Effector memory CD4-positive, alpha-beta T cell (primary cell): Measurements from ENCODE around the gene ID1.

ENCODE experiments used
- DNase-seq, 3 donors: peaks; one replicate each; pipeline ENCODE4 v3.0.0-alpha.2; 2020
- H3K27ac ChIP-seq: 2 replicates; pipeline ENCODE4 v1.7.0; 2013; ENCODE audit warnings: mild to moderate bottlenecking, low read length, moderate library complexity; ENCODE audit not compliant: insufficient read depth, poor library complexity, severe bottlenecking
- H3K27me3 ChIP-seq: replicated peaks from 2 replicates; pipeline ENCODE4 v1.7.0; 2013; ENCODE audit warnings: mild to moderate bottlenecking, low read length; ENCODE audit not compliant: insufficient read depth, control insufficient read depth, poor library complexity, severe bottlenecking
- H3K36me3 ChIP-seq: 2 replicates; pipeline ENCODE4 v1.7.0; 2013; ENCODE audit warnings: mild to moderate bottlenecking, low read length, moderate library complexity; ENCODE audit not compliant: control insufficient read depth, insufficient read depth
- H3K4me1 ChIP-seq: 2 replicates; pipeline ENCODE4 v1.7.0; 2013; ENCODE audit warnings: low read length, mild to moderate bottlenecking; ENCODE audit not compliant: control insufficient read depth, insufficient read depth, poor library complexity, severe bottlenecking
- H3K4me3 ChIP-seq: 2 replicates; pipeline ENCODE4 v1.7.0; 2013; ENCODE audit warnings: low read length, low read depth, mild to moderate bottlenecking; ENCODE audit not compliant: insufficient read depth, poor library complexity, severe bottlenecking
- H3K9me3 ChIP-seq: 2 replicates; pipeline ENCODE4 v1.7.0; 2013; ENCODE audit warnings: mild to moderate bottlenecking, low read length, moderate library complexity; ENCODE audit not compliant: control insufficient read depth
- total RNA-seq, 3 donors: gene quantifications; one replicate each; lab custom pipeline; 2026; lab: John Stamatoyannopoulos, UW

Gene ID1, protein sequence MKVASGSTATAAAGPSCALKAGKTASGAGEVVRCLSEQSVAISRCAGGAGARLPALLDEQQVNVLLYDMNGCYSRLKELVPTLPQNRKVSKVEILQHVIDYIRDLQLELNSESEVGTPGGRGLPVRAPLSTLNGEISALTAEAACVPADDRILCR
- total RNA-seq = 21.5 to 65.2 (median 28.4) reads per million in 3 donors

DNA sequence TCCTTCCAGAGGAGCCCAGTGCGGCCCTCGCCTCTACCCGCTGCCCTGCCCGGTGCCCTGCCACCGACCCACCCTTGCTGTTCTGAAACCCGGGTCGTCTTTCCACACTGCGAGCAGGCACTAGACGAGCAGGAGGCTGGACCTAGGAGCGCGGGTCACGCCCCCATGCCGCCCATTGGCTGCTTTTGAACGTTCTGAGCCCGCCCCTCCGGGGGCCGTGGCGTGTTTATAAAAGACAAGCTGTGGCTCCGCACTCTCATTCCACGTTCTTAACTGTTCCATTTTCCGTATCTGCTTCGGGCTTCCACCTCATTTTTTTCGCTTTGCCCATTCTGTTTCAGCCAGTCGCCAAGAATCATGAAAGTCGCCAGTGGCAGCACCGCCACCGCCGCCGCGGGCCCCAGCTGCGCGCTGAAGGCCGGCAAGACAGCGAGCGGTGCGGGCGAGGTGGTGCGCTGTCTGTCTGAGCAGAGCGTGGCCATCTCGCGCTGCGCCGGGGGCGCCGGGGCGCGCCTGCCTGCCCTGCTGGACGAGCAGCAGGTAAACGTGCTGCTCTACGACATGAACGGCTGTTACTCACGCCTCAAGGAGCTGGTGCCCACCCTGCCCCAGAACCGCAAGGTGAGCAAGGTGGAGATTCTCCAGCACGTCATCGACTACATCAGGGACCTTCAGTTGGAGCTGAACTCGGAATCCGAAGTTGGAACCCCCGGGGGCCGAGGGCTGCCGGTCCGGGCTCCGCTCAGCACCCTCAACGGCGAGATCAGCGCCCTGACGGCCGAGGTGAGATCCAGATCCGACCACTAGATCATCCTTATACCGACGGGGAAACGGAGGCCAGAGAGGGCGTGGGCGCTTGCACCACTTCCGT, at the start of gene ID1:
TSS of gene ID1 (plus strand) at position 259 of the 871 bp plus-strand sequence. CDS start at position 358, 99 bp downstream.
- Histone ChIP-seq H3K27ac (peak within 1 kb of the TSS; percentile 25), H3K36me3 (no peaks in the 10 kb centered on the region), H3K4me1 (peaks cover 19% of the 10 kb centered on the region)

DNA sequence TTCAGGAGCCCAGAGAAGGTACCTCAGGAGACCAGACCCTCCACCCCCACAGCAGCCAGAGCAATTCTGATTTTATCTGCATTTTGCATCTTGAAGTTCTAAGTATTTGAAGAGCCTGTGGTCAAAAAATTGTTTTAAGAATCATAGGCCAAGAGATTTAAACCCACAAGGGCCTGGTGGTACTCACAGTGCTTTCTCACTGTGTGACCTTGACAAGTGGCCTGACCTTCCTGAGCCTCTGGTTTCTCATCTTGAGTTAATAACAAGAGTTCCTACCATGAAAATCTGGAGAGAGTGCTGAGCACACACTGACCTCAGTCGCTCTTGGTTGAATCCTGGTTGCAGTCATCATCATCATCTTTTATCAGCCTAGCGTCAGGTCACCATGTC, 45.4 kb upstream of the ID1 start:
- Histone ChIP-seq H3K4me1 (peaks cover 8% of the 10 kb centered on the region), H3K27me3 (no peaks in the 10 kb centered on the region), H3K4me3 (no peak overlapping the region), H3K27ac (no peak overlapping the region), H3K9me3 (no peaks in the 10 kb centered on the region), H3K36me3 (peaks cover 54% of the 10 kb centered on the region)
- DNase-seq = no peak

More for the DNA sequence above, at the start of gene ID1:
- Histone ChIP-seq H3K9me3 (no peaks in the 10 kb centered on the region), H3K4me3 (peak within 1 kb of the TSS; percentile 77), H3K27me3 (peaks cover 31% of the 10 kb centered on the region)
- peak; percentile 81 to 85 (median 82) for DNase-seq

DNA sequence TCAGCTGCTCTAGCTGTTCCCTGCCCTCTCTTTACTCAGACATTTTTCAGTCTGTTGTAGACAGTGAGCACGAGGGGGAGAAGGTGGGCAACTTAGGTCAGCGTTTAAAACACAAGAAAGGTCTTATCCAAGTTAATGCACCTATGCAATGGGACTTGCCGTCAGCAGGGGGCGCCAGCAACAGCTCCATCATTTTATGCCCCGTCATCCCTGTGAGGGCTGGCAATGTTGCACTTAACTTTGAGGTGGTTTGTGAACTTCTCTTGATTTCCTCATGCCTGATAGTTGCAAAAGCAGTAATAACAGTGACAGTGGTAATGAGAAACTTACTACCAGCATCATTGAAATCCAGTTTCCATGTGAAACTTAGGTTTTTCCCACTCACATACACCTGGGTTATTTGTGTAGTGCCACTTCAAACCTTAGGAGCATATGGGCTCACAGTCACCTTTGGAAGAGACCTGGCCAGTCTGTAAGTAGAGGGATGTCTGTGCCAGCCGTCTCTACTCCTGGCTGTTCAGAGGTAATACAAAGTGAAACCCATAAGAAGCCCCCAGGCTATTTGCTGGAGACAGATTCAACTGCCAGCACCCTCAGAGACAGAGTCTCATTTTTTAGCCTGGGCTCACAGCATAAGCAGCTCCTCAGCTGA, 44.9 kb upstream of the ID1 start:
- Histone ChIP-seq H3K27ac (no peak overlapping the region), H3K4me1 (peaks cover 8% of the 10 kb centered on the region), H3K36me3 (peaks cover 49% of the 10 kb centered on the region), H3K4me3 (no peak overlapping the region), H3K9me3 (no peaks in the 10 kb centered on the region), H3K27me3 (no peaks in the 10 kb centered on the region)
- peak; percentile 48 to 66 (median 55) for DNase-seq

DNA sequence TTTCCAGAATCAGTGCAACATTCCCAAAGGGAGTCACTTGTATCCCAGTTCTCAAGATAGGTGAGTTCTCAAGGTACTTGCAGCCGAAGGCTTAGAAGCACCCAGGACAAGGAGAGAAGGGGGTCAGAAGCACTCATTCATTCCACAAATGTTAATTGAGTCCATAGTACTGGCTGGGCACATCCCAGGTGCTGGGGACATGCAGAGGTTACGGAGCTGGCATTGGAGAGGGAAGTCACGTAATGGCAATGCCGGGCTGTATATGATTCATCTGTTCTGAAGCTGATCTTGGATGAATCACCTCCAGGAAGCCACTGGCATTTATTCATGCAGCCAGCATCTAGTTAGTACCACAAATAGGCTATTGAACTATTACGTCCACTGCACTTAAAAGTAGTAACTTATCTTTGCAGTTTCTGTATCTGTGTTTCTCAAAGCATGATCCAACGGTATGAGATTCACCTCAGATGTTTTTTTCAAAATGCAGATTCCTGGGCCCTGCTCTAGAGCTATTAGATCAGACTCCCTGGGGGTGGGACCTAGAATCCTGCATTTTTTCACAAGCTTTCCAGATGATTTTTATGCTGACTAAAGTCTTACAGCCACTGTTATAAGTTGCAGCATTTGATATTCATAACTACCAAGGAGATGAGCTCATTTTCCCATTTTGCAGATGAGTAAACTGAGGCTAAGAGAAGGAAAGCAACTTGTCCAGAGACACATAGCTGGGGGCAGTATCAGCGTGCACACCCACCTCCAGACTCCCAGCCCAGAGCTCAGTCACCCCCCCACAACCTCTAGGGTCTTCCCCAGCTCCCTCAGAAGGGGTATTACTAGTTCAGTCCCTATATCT, 44.1 kb upstream of the ID1 start:
- H3K4me3 ChIP-seq = no peak overlapping the region
- no peak overlapping the region for H3K27ac ChIP-seq
- H3K4me1 ChIP-seq = peaks cover 8% of the 10 kb centered on the region
- peaks cover 45% of the 10 kb centered on the region for H3K36me3 ChIP-seq
- H3K9me3 ChIP-seq = no peaks in the 10 kb centered on the region
- no peaks in the 10 kb centered on the region for H3K27me3 ChIP-seq
- DNase-seq = no peak

DNA sequence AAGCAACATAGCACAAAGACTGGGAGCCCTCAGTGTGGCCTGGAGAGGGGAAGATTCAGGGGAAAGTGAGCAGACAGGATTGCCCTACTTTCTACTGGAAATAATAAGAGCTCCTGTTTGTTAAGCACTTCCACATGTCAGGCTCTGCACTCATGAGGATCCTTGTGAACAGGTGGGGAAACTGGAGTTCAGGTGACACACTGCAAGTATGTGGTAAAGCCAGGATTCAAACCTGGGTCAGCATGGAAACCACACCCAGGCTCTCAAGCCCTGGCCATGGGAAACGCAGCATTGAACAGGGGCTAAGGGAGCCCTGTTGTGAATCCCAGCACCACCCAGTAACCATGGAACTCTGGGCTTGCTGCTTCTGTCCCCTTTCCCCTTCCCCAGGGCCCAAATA, 42.8 kb upstream of the ID1 start:
- H3K36me3 ChIP-seq = peaks cover 44% of the 10 kb centered on the region
- H3K27me3 ChIP-seq = no peaks in the 10 kb centered on the region
- H3K9me3 ChIP-seq = no peaks in the 10 kb centered on the region
- H3K4me3 ChIP-seq = no peak overlapping the region
- no peak overlapping the region for H3K27ac ChIP-seq
- DNase-seq = no peak
- peaks cover 11% of the 10 kb centered on the region for H3K4me1 ChIP-seq

DNA sequence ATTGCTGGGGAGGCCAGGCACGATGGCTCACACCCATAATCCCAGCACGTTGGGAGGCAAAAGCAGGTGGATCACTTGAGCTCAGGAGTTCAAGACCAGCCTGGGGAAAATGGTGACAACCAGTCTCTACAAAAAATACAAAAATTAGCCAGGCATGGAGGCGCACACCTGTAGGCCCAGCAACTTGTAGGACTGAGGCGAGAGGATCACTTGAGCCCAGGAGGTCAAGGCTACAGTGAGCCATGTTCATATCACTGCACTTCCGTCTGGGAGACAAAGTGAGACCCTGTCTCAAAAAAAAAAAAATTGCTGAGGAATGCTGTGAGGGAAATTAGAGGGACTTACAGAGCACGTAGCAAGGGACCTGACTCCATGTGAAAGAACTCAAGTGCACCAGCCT, 40.8 kb upstream of the ID1 start:
- Histone ChIP-seq H3K27ac (no peak overlapping the region), H3K36me3 (peaks cover 49% of the 10 kb centered on the region), H3K9me3 (no peaks in the 10 kb centered on the region), H3K4me1 (peaks cover 11% of the 10 kb centered on the region), H3K27me3 (no peaks in the 10 kb centered on the region), H3K4me3 (no peak overlapping the region)
- no peak for DNase-seq

DNA sequence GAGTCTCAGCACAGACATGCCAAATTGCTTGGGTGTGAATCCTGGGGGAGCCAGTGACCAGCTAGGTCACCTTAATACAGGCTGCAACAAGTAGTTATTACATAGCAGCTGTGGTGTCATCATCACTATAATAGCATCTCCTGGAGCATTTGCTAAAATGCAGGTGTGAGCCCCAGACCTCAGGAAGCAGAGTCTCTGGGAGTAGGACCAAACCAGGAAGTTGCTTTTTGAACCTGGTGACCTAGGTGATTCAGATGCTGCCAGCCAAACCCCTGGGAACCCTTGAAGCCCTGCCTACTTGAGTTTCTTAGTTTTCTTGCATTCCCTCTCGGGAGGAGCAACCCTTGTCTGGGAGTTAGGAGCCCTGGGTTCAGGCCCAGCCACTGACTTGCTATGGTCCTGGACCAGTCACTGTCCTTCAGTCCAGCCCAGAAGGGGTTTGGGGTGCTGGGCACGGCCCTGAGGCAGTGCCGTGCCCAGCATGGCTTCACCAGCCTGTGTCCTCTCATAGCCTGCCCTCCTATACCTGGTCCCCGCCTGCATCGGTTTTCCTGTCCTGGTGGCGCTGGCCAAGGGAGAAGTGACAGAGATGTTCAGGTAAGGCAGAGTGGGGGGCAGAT, 39.3 kb upstream of the ID1 start:
- Histone ChIP-seq H3K9me3 (no peaks in the 10 kb centered on the region), H3K4me3 (no peak overlapping the region), H3K4me1 (peaks cover 4% of the 10 kb centered on the region), H3K27ac (no peak overlapping the region), H3K36me3 (peaks cover 46% of the 10 kb centered on the region), H3K27me3 (no peaks in the 10 kb centered on the region)
- DNase-seq = no peak

DNA sequence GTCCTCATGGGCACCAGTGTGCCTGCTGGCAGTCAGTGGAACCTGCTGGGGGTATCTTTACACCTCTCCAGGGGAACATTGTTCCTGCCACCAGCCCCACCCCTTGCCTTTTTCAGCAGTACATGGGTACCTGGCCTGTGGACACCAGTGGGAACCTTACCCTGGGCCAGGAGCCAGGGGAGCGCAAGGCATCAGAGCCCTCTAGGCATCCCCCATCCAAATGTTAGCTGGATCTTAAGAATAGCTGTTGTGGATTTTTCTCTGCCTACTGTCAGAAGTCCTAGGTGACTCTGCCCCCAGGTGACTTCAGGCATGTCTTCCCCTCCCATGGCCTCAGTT, 38.8 kb upstream of the ID1 start:
- DNase-seq = no peak
- Histone ChIP-seq H3K9me3 (no peaks in the 10 kb centered on the region), H3K36me3 (peaks cover 46% of the 10 kb centered on the region), H3K4me3 (no peak overlapping the region), H3K27me3 (no peaks in the 10 kb centered on the region), H3K27ac (no peak overlapping the region), H3K4me1 (peaks cover 4% of the 10 kb centered on the region)

DNA sequence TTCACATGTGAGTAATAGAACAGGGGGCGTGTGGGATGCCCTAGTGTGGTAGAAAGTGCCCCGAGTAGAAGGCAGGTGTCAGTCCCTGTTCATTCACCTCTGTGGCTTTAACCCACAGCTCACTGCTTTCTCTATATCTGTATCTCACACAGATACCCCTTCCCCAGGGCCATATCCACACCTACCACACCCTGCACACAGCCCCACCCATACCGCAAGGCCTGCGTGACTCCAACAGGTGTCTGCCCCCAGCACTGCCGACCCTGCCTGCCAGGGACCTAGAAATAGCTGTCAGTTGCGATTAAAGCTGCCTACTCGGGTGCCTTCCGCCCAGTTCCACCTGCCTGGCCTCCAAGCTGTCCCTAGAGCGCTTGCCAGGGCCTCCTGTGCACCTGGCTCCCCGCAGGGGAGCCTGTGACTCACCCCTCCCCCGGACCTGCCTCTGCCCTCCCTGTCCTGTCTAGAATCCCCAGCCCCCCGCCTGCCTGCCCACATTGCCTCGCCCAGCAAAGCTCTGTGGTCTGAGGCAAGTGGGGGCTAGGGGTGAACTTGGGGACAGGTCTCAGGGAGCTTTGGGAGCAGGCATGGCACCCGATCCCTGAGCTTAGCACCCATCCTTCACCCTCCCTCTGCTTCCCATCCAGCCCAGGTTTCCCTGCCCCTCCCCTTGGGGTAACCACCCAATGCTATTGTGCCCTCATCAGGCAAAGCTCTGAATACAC, 38.3 kb upstream of the ID1 start:
- Histone ChIP-seq H3K36me3 (peaks cover 40% of the 10 kb centered on the region), H3K9me3 (no peaks in the 10 kb centered on the region), H3K27ac (no peak overlapping the region), H3K27me3 (no peaks in the 10 kb centered on the region), H3K4me1 (peaks cover 4% of the 10 kb centered on the region), H3K4me3 (no peak overlapping the region)
- peak in 1 of 3 donors; percentile 6 for DNase-seq
